ENCODE results near the gene TIMM8B. TPM values are rescaled to one million over a fixed set of nuclear protein-coding genes. Genes with fewer than 3 reads are reported as not detected.

TIMM8B gene
- total and polyA plus RNA-seq, 2 experiments from 2014 or later: 33.8 to 106 TPM

DNA sequence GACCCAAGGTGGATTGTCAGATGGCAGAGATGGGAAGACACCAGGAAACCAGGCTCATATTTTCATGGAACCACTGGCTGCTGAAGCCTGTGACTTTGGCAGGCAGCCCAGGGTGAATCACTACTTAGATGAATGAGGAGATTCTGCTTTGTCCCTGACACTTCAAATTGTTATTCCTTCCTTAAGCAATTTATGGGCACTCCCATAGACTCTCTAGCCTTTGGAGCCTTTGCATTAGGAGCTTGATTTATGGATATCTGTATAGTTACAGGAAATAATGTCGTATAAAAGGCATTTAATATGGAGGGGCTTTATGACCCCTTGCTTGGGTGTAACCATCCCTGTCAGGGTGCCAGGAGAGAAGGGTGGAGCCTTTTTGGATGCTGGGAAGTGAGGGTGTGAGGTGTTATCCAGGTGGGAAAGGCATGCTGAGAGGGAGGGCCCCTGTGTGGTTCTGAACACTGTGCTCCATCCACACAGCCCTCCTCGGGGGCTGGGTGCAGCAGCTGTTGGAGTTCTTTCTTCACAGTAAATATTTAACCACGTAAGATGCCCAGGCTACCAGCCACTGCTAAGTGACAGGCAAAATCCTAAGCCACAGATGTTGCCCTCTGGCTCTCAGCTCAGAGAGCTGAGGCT lies 42.0 kb upstream of the TIMM8B start:
- peaks cover 10% of the 10 kb centered on the region for H3K4me1 ChIP-seq (ENCODE audit: insufficient read depth)
- no peak overlapping the region for H2AFZ ChIP-seq
- no peak overlapping the region for H3K27ac ChIP-seq
- no peak overlapping the region for H3K9ac ChIP-seq
- no peaks in the 10 kb centered on the region for H3K9me2 ChIP-seq (ENCODE audit: insufficient read depth)
- H4K20me1 ChIP-seq (ENCODE audit: insufficient read depth): no peaks in the 10 kb centered on the region
- in situ Hi-C loops (cut with MboI): no loop called here
- H3K4me2 ChIP-seq (ENCODE audit: unreplicated experiment): no peak overlapping the region
- no peak for TF ChIP-seq EZH2phosphoT487 (IDR thresholded peaks at IDR 0.05; ENCODE audit: insufficient read depth, low read depth)
- TF ChIP-seq EZH2 (IDR thresholded peaks at IDR 0.05; ENCODE audit: insufficient read depth, poor library complexity, severe bottlenecking): no peak
- peak; percentile 92 for DNase-seq
- no peaks in the 10 kb centered on the region for H3K9me3 ChIP-seq (ENCODE audit: low read depth)
- H3K27me3 ChIP-seq (replicated peaks; ENCODE audit: insufficient read depth): no peaks in the 10 kb centered on the region
- 33 to 34% methylated on average over 3 of the region's 3 CpGs for WGBS, 2 experiments (ENCODE audit: low coverage in 1 of 2, low lambda C conversion rate in 2 of 2, missing lambda C conversion rate in 2 of 2)
- H3K4me3 ChIP-seq: no peak overlapping the region
- no peaks in the 10 kb centered on the region for H3K36me3 ChIP-seq (ENCODE audit: low read depth)
- H3F3A ChIP-seq (ENCODE audit: insufficient read depth): peaks cover 9% of the 10 kb centered on the region; the same call in 1 of the 2 replicates
- H3K79me2 ChIP-seq (ENCODE audit: insufficient read depth): no peaks in the 10 kb centered on the region

DNA sequence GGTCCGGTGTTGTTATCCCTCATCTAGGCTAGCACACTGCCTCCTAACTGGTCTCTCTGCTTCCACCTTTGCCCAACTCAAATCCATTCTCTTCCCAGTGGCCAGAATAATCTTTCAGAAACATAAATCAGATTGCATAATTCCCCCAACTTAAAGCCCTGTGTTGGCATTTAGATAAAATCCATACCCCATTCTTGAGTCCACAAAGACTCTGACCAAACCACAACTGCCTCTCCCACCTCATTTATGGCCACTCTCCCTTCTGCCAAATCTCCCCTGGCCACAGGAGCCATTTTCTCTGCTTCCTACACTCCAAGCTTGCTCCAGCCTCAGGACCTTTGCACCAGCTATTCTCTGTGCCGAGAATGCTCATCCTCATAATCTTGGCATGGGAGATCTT lies 40.5 kb upstream of the TIMM8B start:
- no peak for TF ChIP-seq EZH2 (IDR thresholded peaks at IDR 0.05; ENCODE audit: insufficient read depth, poor library complexity, severe bottlenecking)
- no peak for TF ChIP-seq EZH2phosphoT487 (IDR thresholded peaks at IDR 0.05; ENCODE audit: insufficient read depth, low read depth)
- in situ Hi-C loops (cut with MboI): no loop called here
- Histone ChIP-seq H3K9me3 (ENCODE audit: low read depth) (no peaks in the 10 kb centered on the region), H3K4me3 (no peak overlapping the region), H3K27me3 (replicated peaks; ENCODE audit: insufficient read depth) (no peaks in the 10 kb centered on the region), H3K27ac (no peak overlapping the region), H3K9me2 (ENCODE audit: insufficient read depth) (no peaks in the 10 kb centered on the region), H3K79me2 (ENCODE audit: insufficient read depth) (no peaks in the 10 kb centered on the region), H3K36me3 (ENCODE audit: low read depth) (no peaks in the 10 kb centered on the region), H3K4me2 (ENCODE audit: unreplicated experiment) (no peak overlapping the region), H3K4me1 (ENCODE audit: insufficient read depth) (peaks cover 10% of the 10 kb centered on the region), H4K20me1 (ENCODE audit: insufficient read depth) (no peaks in the 10 kb centered on the region), H2AFZ (no peak overlapping the region), H3K9ac (no peak overlapping the region), H3F3A (ENCODE audit: insufficient read depth) (peaks cover 9% of the 10 kb centered on the region; the same call in 1 of the 2 replicates)
- WGBS, 2 experiments (ENCODE audit: low coverage in 1 of 2, low lambda C conversion rate in 2 of 2, missing lambda C conversion rate in 2 of 2): 98 to 100% methylated on average over 2 of the region's 2 CpGs
- no peak for DNase-seq

DNA sequence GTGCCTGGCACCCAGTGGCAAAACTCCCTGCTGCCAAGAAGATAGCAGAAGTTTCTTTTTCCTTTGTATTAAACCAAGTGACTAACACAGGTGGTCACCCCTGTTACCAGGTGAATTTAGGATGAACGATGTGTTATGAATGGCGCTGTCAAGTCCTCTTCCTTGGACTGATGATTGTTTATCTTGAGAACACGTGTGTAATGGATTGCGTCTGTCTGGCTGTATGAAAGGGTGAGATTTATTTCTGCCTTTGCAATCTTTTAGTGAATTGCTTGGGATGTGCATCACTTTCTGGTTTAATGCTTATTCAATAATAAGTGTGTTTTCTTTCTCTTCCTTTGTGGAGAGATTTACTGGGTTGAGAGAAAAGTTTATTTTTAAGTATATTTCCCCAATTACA lies 36.6 kb upstream of the TIMM8B start:
- no peaks in the 10 kb centered on the region for H4K20me1 ChIP-seq (ENCODE audit: insufficient read depth)
- H3K9ac ChIP-seq: no peak overlapping the region
- H3K4me3 ChIP-seq: no peak overlapping the region
- H3K79me2 ChIP-seq (ENCODE audit: insufficient read depth): no peaks in the 10 kb centered on the region
- no peaks in the 10 kb centered on the region for H3K27me3 ChIP-seq (replicated peaks; ENCODE audit: insufficient read depth)
- peaks cover 21% of the 10 kb centered on the region for H3F3A ChIP-seq (ENCODE audit: insufficient read depth)
- H3K4me1 ChIP-seq (ENCODE audit: insufficient read depth): peaks cover 16% of the 10 kb centered on the region
- no peak overlapping the region for H3K27ac ChIP-seq
- DNase-seq: no peak
- no peaks in the 10 kb centered on the region for H3K9me2 ChIP-seq (ENCODE audit: insufficient read depth)
- in situ Hi-C loops (cut with MboI): no loop called here
- no peak overlapping the region for H2AFZ ChIP-seq
- H3K4me2 ChIP-seq (ENCODE audit: unreplicated experiment): no peak overlapping the region
- H3K36me3 ChIP-seq (ENCODE audit: low read depth): no peaks in the 10 kb centered on the region
- no peaks in the 10 kb centered on the region for H3K9me3 ChIP-seq (ENCODE audit: low read depth)
- 79 to 85% methylated on average over 4 of the region's 4 CpGs for WGBS, 2 experiments (ENCODE audit: low coverage in 1 of 2, low lambda C conversion rate in 2 of 2, missing lambda C conversion rate in 2 of 2)
- no peak for TF ChIP-seq EZH2phosphoT487 (IDR thresholded peaks at IDR 0.05; ENCODE audit: insufficient read depth, low read depth)
- no peak for TF ChIP-seq EZH2 (IDR thresholded peaks at IDR 0.05; ENCODE audit: insufficient read depth, poor library complexity, severe bottlenecking)

DNA sequence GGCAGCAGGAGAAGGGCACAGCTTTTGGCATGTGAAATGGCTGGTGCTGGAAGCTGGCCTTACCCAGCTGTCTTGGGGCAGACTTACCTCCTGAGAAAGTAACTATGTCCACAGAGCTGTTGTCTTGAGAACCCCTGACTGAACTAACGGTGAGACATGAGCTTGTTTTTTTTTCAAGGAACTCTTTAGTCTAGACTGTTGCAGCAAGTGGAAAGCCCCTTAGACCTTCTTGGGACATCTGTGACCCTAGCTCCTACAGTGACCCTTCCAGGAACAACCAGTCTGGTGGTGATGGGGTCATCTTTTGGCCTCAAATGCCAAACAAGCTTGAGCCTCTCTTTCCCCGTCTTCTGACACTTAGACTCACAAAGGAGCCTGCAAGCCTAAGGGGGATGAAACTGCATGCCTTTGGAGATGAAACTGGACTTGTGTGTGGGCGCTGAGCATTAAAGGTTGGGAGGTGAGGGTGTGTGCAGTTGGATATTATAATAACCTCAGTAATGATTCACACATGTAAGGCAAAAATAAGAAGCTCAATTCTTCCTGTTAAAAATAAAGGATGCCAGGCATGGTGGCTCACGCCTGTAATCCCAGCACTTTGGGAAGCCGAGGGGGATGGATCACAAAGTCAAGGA lies 35.5 kb upstream of the TIMM8B start:
- no peaks in the 10 kb centered on the region for H3K79me2 ChIP-seq (ENCODE audit: insufficient read depth)
- H4K20me1 ChIP-seq (ENCODE audit: insufficient read depth): no peaks in the 10 kb centered on the region
- H3K27ac ChIP-seq: no peak overlapping the region
- H3K27me3 ChIP-seq (replicated peaks; ENCODE audit: insufficient read depth): no peaks in the 10 kb centered on the region
- H3K9me3 ChIP-seq (ENCODE audit: low read depth): no peaks in the 10 kb centered on the region
- DNase-seq: no peak
- H3K36me3 ChIP-seq (ENCODE audit: low read depth): no peaks in the 10 kb centered on the region
- H3K9me2 ChIP-seq (ENCODE audit: insufficient read depth): no peaks in the 10 kb centered on the region
- peaks cover 16% of the 10 kb centered on the region for H3K4me1 ChIP-seq (ENCODE audit: insufficient read depth)
- peaks cover 21% of the 10 kb centered on the region for H3F3A ChIP-seq (ENCODE audit: insufficient read depth)
- no peak overlapping the region for H2AFZ ChIP-seq
- no peak overlapping the region for H3K4me3 ChIP-seq
- in situ Hi-C loops (cut with MboI): no loop called here
- 92 to 94% methylated on average over 5 of the region's 5 CpGs for WGBS, 2 experiments (ENCODE audit: low coverage in 1 of 2, low lambda C conversion rate in 2 of 2, missing lambda C conversion rate in 2 of 2)
- TF ChIP-seq EZH2 (IDR thresholded peaks at IDR 0.05; ENCODE audit: insufficient read depth, poor library complexity, severe bottlenecking) (no peak), EZH2phosphoT487 (IDR thresholded peaks at IDR 0.05; ENCODE audit: insufficient read depth, low read depth) (no peak)
- H3K4me2 ChIP-seq (ENCODE audit: unreplicated experiment): no peak overlapping the region
- no peak overlapping the region for H3K9ac ChIP-seq

Data from GM23248 (cell line).